Endothelial cell (in vitro differentiated cells): ENCODE results near the gene PTPRN2. TPM values are rescaled to one million over a fixed set of nuclear protein-coding genes. Genes with fewer than 3 reads are reported as not detected.

ENCODE experiments used
- DNase-seq: peaks from one replicate; pipeline ENCODE4 v3.0.0; 2021; ENCODE audit warnings: low spot score
- H3K27ac Mint-ChIP-seq: one replicate; pipeline ENCODE4 v1.8.0; 2021; ENCODE audit warnings: mixed read lengths, inconsistent platforms; ENCODE audit not compliant: unreplicated experiment
- H3K27me3 Mint-ChIP-seq: one replicate; pipeline ENCODE4 v1.8.0; 2021; ENCODE audit warnings: mild to moderate bottlenecking, moderate library complexity, mixed read lengths, inconsistent platforms; ENCODE audit not compliant: unreplicated experiment
- H3K36me3 Mint-ChIP-seq: one replicate; pipeline ENCODE4 v1.8.0; 2021; ENCODE audit warnings: mild to moderate bottlenecking, low read depth, mixed read lengths, inconsistent platforms; ENCODE audit not compliant: unreplicated experiment
- H3K4me1 Mint-ChIP-seq: one replicate; pipeline ENCODE4 v1.8.0; 2021; ENCODE audit warnings: mild to moderate bottlenecking, mixed read lengths, inconsistent platforms; ENCODE audit not compliant: unreplicated experiment
- H3K4me3 Mint-ChIP-seq: one replicate; pipeline ENCODE4 v1.8.0; 2021; ENCODE audit warnings: mild to moderate bottlenecking, mixed read lengths, inconsistent platforms; ENCODE audit not compliant: unreplicated experiment
- H3K9me3 Mint-ChIP-seq: one replicate; pipeline ENCODE4 v1.8.0; 2021; ENCODE audit warnings: mixed read lengths, inconsistent platforms; ENCODE audit not compliant: unreplicated experiment
- CTCF ChIP-seq: fragments of 200-600 bp; sonication (generic); IDR thresholded peaks from one replicate; pipeline ENCODE4 v1.5.0; 2021; ENCODE audit warnings: antibody characterized with exemption; ENCODE audit not compliant: unreplicated experiment
- total RNA-seq: library from RNA; stranded (reverse); fragmentation: NEBNext Ultra II Directional; extraction: Animal tissue kit (Norgen Biotek cat#: 25700); gene quantifications from one replicate; pipeline ENCODE4 v1.2.1, GENCODE V29; 2021; ENCODE audit not compliant: unreplicated experiment

The PTPRN2 gene
- total RNA-seq, 1 donor from 2014 or later = 0.18 TPM

DNA sequence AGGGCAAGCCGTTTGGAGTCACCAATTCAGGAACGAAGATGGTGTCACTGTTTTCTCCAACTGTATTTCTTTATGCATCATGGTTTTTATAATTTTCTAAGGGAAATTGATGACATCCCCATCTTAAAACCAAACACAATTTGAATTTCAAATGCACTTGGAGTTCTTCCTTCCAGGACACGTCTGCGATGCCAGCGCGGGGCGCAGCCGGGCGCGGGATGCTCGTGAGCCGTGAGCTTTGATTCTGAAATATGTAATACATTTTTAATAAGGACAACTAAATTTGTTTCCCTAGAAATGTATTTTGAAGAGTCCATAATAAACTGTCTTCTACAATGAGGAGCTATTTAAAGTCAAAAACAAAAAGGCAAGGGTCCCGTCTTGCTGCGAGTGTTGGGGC is 758.7 kb downstream of the PTPRN2 start:
- H3K4me3 Mint-ChIP-seq = no peak overlapping the region
- DNase-seq = no peak
- peaks cover 15% of the 10 kb centered on the region for H3K27me3 Mint-ChIP-seq
- H3K36me3 Mint-ChIP-seq = peaks cover 15% of the 10 kb centered on the region
- H3K9me3 Mint-ChIP-seq = peaks cover 44% of the 10 kb centered on the region
- TF ChIP-seq CTCF = no peak
- no peaks in the 10 kb centered on the region for H3K4me1 Mint-ChIP-seq
- no peak overlapping the region for H3K27ac Mint-ChIP-seq

DNA sequence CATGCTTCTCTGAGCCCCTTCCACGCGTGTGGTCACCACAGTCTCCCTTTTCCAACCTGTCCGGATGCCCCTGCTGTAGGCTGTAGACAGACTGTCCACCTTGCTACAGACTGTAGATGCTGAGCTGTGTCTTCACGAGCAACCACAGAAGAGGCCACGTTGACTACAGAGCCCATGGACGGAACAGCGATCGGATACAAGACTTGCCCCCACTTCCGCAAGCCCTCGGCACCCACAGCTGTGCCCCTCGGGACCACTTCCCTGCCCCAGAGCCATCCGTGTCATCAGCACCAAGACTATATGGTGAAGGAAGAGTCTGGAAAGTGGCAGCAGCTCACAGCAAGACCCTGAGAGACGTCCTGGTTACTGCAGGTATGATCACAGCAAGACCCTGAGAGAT is 759.4 kb downstream of the PTPRN2 start:
- H3K4me1 Mint-ChIP-seq = no peaks in the 10 kb centered on the region
- peaks cover 16% of the 10 kb centered on the region for H3K27me3 Mint-ChIP-seq

DNA sequence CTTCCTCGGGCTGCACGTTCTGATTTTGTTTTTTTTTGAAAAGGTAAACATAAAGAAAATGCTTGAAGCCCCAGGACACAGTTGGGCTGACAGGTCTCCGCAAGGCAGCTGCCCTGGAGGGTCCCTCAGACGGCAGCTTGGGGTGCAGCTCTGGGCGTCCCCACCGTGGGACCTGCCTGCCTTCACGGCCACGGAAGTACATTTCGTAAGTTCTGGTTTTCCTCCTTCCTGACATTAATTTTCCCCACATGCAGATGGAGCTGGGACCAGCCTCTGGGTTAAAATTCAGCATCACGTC is 759.8 kb downstream of the PTPRN2 start:
- H3K4me3 Mint-ChIP-seq = no peak overlapping the region
- peaks cover 39% of the 10 kb centered on the region for H3K9me3 Mint-ChIP-seq
- no peak for TF ChIP-seq CTCF
- no peaks in the 10 kb centered on the region for H3K4me1 Mint-ChIP-seq
- no peak for DNase-seq
- H3K36me3 Mint-ChIP-seq = peaks cover 15% of the 10 kb centered on the region
- H3K27ac Mint-ChIP-seq = no peak overlapping the region
- peaks cover 16% of the 10 kb centered on the region for H3K27me3 Mint-ChIP-seq

More for the DNA sequence above, 759.4 kb downstream of the PTPRN2 start:
- no peak for TF ChIP-seq CTCF
- Mint-ChIP-seq H3K27ac (no peak overlapping the region), H3K36me3 (peaks cover 15% of the 10 kb centered on the region), H3K9me3 (peaks cover 43% of the 10 kb centered on the region), H3K4me3 (no peak overlapping the region)
- no peak for DNase-seq

DNA sequence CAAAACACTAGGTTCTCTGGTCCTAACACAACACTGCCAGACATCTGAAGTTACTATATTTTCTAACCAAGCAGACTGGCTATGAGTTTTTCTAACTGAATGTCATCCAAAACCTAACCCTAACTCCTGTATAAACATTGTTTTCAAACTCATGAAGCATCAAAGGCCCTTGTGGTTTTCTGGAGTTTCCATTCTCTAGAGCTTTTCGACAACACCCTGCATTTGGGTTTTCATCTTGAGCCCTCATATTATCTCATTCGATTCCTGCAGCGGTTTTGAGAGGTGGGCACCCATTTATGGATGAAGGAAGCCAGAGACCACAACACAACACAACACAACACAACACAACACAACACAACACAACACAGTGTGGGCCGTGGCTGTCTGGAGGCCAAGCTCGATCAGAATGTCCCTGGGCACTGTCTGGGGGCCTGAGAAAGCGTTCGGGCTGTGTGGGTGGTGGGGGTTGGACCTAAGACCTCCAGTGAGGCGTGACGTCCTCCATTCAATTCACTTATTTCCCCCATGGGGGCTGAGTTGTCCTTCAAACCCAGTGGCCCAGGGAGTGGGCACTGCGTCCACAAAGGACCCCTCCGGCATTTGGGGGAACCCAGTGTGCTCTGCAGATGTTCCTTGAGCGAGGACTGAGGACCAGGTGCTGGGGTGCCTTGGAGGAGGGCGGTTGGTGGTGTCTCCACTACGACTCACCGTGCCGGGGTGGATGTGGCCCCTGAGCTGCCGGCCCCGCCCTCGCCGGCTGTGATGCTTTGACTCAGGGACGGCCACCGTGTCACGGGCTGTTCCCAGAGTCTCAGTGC is 760.4 kb downstream of the PTPRN2 start:
- no peak overlapping the region for H3K27ac Mint-ChIP-seq

More for the DNA sequence above, 760.4 kb downstream of the PTPRN2 start:
- H3K4me1 Mint-ChIP-seq = no peaks in the 10 kb centered on the region
- H3K27me3 Mint-ChIP-seq = peaks cover 12% of the 10 kb centered on the region
- H3K9me3 Mint-ChIP-seq = peaks cover 34% of the 10 kb centered on the region
- no peak for DNase-seq
- peaks cover 11% of the 10 kb centered on the region for H3K36me3 Mint-ChIP-seq
- H3K4me3 Mint-ChIP-seq = no peak overlapping the region
- TF ChIP-seq CTCF = no peak
